ENCODE measurements around the gene DGKZ.

The DGKZ gene

GRCh38 chr11:46353698-46354097, 6.4 kb downstream of the DGKZ start:
- Histone ChIP-seq H3K36me3 (ENCODE audit: insufficient read depth) (no peaks in the 10 kb centered on the region; the same call in 1 of the 2 replicates), H2AFZ (ENCODE audit: low read depth) (no peak overlapping the region), H3K4me2 (no peak overlapping the region), H3K27me3 (ENCODE audit: insufficient read depth, low read depth) (no peaks in the 10 kb centered on the region), H3K9ac (no peak overlapping the region), H4K20me1 (ENCODE audit: insufficient read depth) (no peaks in the 10 kb centered on the region), H3K4me1 (ENCODE audit: low read depth, poor library complexity, severe bottlenecking) (peaks cover 25% of the 10 kb centered on the region), H3K79me2 (ENCODE audit: insufficient read depth, low read depth) (peaks cover 21% of the 10 kb centered on the region; the same call in 1 of the 2 replicates), H3K27ac (no peak overlapping the region), H3K4me3 (IDR thresholded peaks at IDR 0.05; ENCODE audit: insufficient read depth, low read depth, low read length) (no peak overlapping the region)
- TF ChIP-seq, protein P1, sequence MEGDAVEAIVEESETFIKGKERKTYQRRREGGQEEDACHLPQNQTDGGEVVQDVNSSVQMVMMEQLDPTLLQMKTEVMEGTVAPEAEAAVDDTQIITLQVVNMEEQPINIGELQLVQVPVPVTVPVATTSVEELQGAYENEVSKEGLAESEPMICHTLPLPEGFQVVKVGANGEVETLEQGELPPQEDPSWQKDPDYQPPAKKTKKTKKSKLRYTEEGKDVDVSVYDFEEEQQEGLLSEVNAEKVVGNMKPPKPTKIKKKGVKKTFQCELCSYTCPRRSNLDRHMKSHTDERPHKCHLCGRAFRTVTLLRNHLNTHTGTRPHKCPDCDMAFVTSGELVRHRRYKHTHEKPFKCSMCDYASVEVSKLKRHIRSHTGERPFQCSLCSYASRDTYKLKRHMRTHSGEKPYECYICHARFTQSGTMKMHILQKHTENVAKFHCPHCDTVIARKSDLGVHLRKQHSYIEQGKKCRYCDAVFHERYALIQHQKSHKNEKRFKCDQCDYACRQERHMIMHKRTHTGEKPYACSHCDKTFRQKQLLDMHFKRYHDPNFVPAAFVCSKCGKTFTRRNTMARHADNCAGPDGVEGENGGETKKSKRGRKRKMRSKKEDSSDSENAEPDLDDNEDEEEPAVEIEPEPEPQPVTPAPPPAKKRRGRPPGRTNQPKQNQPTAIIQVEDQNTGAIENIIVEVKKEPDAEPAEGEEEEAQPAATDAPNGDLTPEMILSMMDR (conservative IDR thresholded peaks at IDR 0.05; ENCODE audit: low read depth, low read length), result no peak

- no peak overlapping the region for H3K27ac ChIP-seq
- peaks cover 11% of the 10 kb centered on the region for H3K4me1 ChIP-seq (ENCODE audit: low read depth, poor library complexity, severe bottlenecking)
- no peaks in the 10 kb centered on the region for H3K36me3 ChIP-seq (ENCODE audit: insufficient read depth)
- no peak overlapping the region for H3K4me3 ChIP-seq (IDR thresholded peaks at IDR 0.05; ENCODE audit: insufficient read depth, low read depth, low read length)
- H3K79me2 ChIP-seq (ENCODE audit: insufficient read depth, low read depth), result peaks cover 9% of the 10 kb centered on the region; the same call in 1 of the 2 replicates
- H3K4me2 ChIP-seq, result no peak overlapping the region
- TF ChIP-seq, protein P1 (conservative IDR thresholded peaks at IDR 0.05; ENCODE audit: low read depth, low read length), result no peak
- no peak overlapping the region for H3K9ac ChIP-seq
- H2AFZ ChIP-seq (ENCODE audit: low read depth), result no peak overlapping the region
- H3K27me3 ChIP-seq (ENCODE audit: insufficient read depth, low read depth), result no peaks in the 10 kb centered on the region
- H4K20me1 ChIP-seq (ENCODE audit: insufficient read depth), result no peaks in the 10 kb centered on the region
These were observed 9.7 kb downstream of the DGKZ start for GRCh38 chr11:46356924-46357482.

- no peak overlapping the region for H3K4me3 ChIP-seq (IDR thresholded peaks at IDR 0.05; ENCODE audit: insufficient read depth, low read depth, low read length)
- H3K27ac ChIP-seq, result no peak overlapping the region
- no peak overlapping the region for H3K9ac ChIP-seq
- no peaks in the 10 kb centered on the region for H4K20me1 ChIP-seq (ENCODE audit: insufficient read depth)
- no peak overlapping the region for H2AFZ ChIP-seq (ENCODE audit: low read depth)
- H3K79me2 ChIP-seq (ENCODE audit: insufficient read depth, low read depth), result peaks cover 6% of the 10 kb centered on the region; the same call in 1 of the 2 replicates
- peaks cover 11% of the 10 kb centered on the region for H3K4me1 ChIP-seq (ENCODE audit: low read depth, poor library complexity, severe bottlenecking)
- no peak overlapping the region for H3K4me2 ChIP-seq
- H3K27me3 ChIP-seq (ENCODE audit: insufficient read depth, low read depth), result no peaks in the 10 kb centered on the region
- TF ChIP-seq, protein P1 (conservative IDR thresholded peaks at IDR 0.05; ENCODE audit: low read depth, low read length), result no peak
- H3K36me3 ChIP-seq (ENCODE audit: insufficient read depth), result no peaks in the 10 kb centered on the region
These were observed 10.2 kb downstream of the DGKZ start for GRCh38 chr11:46357483-46357936.

DNA sequence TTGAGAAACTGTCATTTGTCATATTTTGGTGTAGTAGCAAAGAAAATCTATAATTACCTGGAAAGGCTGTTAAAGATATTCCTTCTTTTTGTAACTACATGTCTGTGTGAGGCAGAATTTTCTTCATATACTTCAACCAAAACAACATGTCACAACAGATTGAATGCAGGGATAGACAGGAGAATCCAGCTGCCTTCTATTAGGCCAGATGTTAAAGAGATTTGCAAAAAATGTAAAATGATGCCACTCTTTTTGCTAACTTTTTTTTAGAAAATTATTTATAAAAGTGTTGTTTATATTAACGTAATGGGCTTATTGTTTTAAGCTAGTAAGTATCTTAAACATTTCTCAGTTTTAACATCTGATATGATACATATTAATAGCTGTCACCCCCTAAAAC, 12.7 kb downstream of the DGKZ start:
- no peaks in the 10 kb centered on the region for H3K27me3 ChIP-seq (ENCODE audit: insufficient read depth, low read depth)
- TF ChIP-seq, protein P1 (conservative IDR thresholded peaks at IDR 0.05; ENCODE audit: low read depth, low read length), result no peak
- no peak overlapping the region for H2AFZ ChIP-seq (ENCODE audit: low read depth)
- H4K20me1 ChIP-seq (ENCODE audit: insufficient read depth), result no peaks in the 10 kb centered on the region
- H3K36me3 ChIP-seq (ENCODE audit: insufficient read depth), result no peaks in the 10 kb centered on the region
- H3K4me2 ChIP-seq, result no peak overlapping the region
- H3K4me3 ChIP-seq (IDR thresholded peaks at IDR 0.05; ENCODE audit: insufficient read depth, low read depth, low read length), result no peak overlapping the region
- H3K79me2 ChIP-seq (ENCODE audit: insufficient read depth, low read depth), result no peaks in the 10 kb centered on the region; the same call in 1 of the 2 replicates
- no peak overlapping the region for H3K27ac ChIP-seq
- H3K4me1 ChIP-seq (ENCODE audit: low read depth, poor library complexity, severe bottlenecking), result peaks cover 11% of the 10 kb centered on the region
- no peak overlapping the region for H3K9ac ChIP-seq
